Stomach smooth muscle (tissue), 2 donors: ENCODE data around the gene P2RY4.
A peak's percentile ranks its signal among the peaks of the same experiment; 100 is the strongest.
"Not testable (repeated sequence)": the region's sequence is repeated elsewhere in the genome, so short reads cannot be mapped to it uniquely, and the experiment has no call there.

Experiments
- H3K27ac ChIP-seq: one replicate; pipeline ENCODE4 v1.7.0; 2013; ENCODE audit warnings: mild to moderate bottlenecking, low read length, inconsistent platforms
- H3K27me3 ChIP-seq, 2 donors: one replicate each; pipeline ENCODE4 v1.7.0; 2013; ENCODE audit warnings: low read length in 2 of 2; ENCODE audit not compliant: insufficient read depth in 2 of 2, control insufficient read depth in 1 of 2
- H3K36me3 ChIP-seq, 2 donors: one replicate each; pipeline ENCODE4 v1.7.0; 2013; ENCODE audit warnings: low read length in 2 of 2; ENCODE audit not compliant: control insufficient read depth in 2 of 2, insufficient read depth in 2 of 2
- H3K4me1 ChIP-seq: one replicate; pipeline ENCODE4 v1.7.0; 2013; ENCODE audit warnings: low read length; ENCODE audit not compliant: control insufficient read depth, insufficient read depth
- H3K4me3 ChIP-seq, 2 donors: one replicate each; pipeline ENCODE4 v1.7.0; 2013; ENCODE audit warnings: low read length in 2 of 2
- H3K9ac ChIP-seq, 2 donors: one replicate each; pipeline ENCODE4 v1.7.0; 2013; ENCODE audit warnings: low read length in 2 of 2, mild to moderate bottlenecking in 1 of 2
- H3K9me3 ChIP-seq, 2 donors: one replicate each; pipeline ENCODE4 v1.7.0; 2013; ENCODE audit warnings: low read length in 2 of 2; ENCODE audit not compliant: control insufficient read depth in 2 of 2
- donor health status: healthy.
- donor health status: Pancreatic carcinoma.

Gene P2RY4

DNA sequence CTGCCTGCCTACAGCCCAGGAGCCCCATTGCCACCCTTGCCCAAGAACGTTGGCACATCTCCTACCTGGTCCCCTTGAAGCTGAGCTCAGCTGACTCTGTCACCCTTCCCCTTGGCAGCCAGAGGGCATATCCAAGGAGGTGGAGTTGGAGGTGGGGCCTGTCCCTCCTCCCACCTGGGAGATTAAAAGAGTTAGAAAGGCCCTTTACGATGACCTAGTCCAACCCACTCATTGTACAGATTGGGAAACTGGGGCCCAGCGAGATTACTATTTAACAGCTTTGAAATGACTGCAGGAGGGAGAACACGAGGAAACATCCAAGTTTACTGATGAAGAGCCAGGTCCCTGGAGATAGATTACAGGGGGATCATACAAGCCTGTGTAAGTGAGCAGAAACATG lies at the start of gene P2RY4:
Gene P2RY4 (minus strand): TSS at position 101 of the 400 bp plus-strand sequence. CDS start 580 bp downstream, outside the sequence.
- Histone ChIP-seq H3K9ac (no peak within 1 kb of the TSS), H3K36me3 (no peaks in the 10 kb centered on the region), H3K4me3 (no peak within 1 kb of the TSS), H3K27me3 (peaks cover 0 to 8% of the 10 kb centered on the region in 2 donors), H3K27ac (no peak within 1 kb of the TSS), H3K4me1 (no peaks in the 10 kb centered on the region), H3K9me3 (no peaks in the 10 kb centered on the region)

- H3K27me3 ChIP-seq = peaks cover 0 to 3% of the 10 kb centered on the region in 2 donors
- no peaks in the 10 kb centered on the region for H3K36me3 ChIP-seq
- no peak overlapping the region for H3K4me3 ChIP-seq
- H3K27ac ChIP-seq = no peak overlapping the region
- H3K9ac ChIP-seq = no peak overlapping the region
- H3K4me1 ChIP-seq = no peaks in the 10 kb centered on the region
- no peaks in the 10 kb centered on the region for H3K9me3 ChIP-seq
Measured at GRCh38 chrX:70301716-70302115, 41.7 kb upstream of the P2RY4 start.

GRCh38 chrX:70293621-70294020 lies 33.6 kb upstream of the P2RY4 start:
- no peak overlapping the region for H3K9ac ChIP-seq

DNA sequence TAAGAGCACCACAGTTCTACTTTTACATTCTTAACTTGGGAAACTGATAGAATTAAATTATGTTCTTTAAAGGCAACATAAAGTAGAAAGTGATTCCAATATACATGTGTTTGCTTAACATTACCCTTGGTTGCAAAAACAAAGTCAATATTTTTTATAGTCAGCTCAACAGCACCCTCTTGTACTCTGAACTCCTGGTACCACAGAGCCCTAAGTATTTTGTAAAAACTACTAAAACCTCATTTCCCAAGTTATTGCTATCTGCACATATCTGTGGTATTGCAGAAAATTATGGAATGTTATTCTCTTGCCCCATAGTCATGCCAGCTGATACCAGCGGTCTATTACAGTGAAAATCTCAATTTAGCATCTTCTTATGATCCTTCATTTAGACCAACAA lies 32.8 kb upstream of the P2RY4 start:
- H3K27me3 ChIP-seq = no peaks in the 10 kb centered on the region
- H3K9me3 ChIP-seq = no peaks in the 10 kb centered on the region
- no peaks in the 10 kb centered on the region for H3K36me3 ChIP-seq
- peaks cover 14% of the 10 kb centered on the region for H3K4me1 ChIP-seq
- no peak overlapping the region for H3K27ac ChIP-seq
- no peak overlapping the region for H3K9ac ChIP-seq
- no peak overlapping the region for H3K4me3 ChIP-seq

More at GRCh38 chrX:70293621-70294020, 33.6 kb upstream of the P2RY4 start:
- Histone ChIP-seq H3K27me3 (peaks cover 0 to 3% of the 10 kb centered on the region in 2 donors), H3K36me3 (no peaks in the 10 kb centered on the region), H3K4me3 (no peak overlapping the region), H3K4me1 (peaks cover 14% of the 10 kb centered on the region), H3K27ac (no peak overlapping the region), H3K9me3 (no peaks in the 10 kb centered on the region)

GRCh38 chrX:70289793-70290770 lies 30.1 kb upstream of the P2RY4 start, which contains the start of the genes KIF4A and PDZD11:
TSS of gene KIF4A (plus strand) at chrX:70290104. CDS start at chrX:70290459, 355 bp downstream.
TSS of gene PDZD11 (minus strand) at chrX:70289927. CDS start at chrX:70289341, 586 bp downstream.
- Histone ChIP-seq H3K27me3 (no peaks in the 10 kb centered on the region), H3K27ac (peak within 1 kb of the TSS; percentile 62), H3K4me1 (peaks cover 14% of the 10 kb centered on the region), H3K9me3 (no peaks in the 10 kb centered on the region), H3K36me3 (peaks cover 3 to 7% of the 10 kb centered on the region in 2 donors), H3K4me3 (peak within 1 kb of the TSS; percentile 76 to 82), H3K9ac (peak within 1 kb of the TSS; percentile 63 to 69)

DNA sequence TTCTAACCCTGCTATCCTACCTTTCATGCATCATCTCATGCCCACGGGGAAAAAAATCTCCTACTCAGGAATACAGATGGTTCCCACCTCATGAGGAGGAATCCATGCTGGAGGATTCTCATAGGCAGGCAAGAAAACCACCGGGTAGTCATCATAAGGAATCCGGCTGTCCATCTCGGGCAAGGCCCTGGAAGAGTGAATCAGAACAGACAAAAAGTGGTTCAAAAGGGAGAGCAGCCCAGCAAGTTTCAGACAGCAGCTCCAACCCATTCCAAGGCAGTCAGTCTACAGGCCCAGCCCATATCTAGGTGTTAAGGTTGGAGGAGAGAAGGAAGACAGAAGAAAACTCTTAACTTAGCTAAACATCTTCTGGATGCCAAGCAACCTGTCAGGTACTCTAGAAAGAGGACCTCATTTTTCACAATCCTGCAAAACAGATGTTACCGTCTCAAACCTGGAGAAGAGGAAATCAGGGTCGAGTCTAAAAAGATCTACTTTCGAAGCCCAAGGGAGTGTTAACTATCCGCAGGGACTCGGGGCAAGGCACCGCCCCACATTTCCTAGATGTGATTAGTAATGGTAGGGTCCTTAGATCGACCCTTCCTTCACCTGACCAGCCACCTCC lies 29.3 kb upstream of the P2RY4 start:
- peak overlapping the region; percentile 63 to 69 for H3K9ac ChIP-seq
- H3K27ac ChIP-seq = peak overlapping the region; percentile 62
- H3K4me3 ChIP-seq = peak overlapping the region; percentile 76 to 82
- peaks cover 3 to 7% of the 10 kb centered on the region in 2 donors for H3K36me3 ChIP-seq
- peaks cover 0 to under 1% of the 10 kb centered on the region in 2 donors for H3K27me3 ChIP-seq
- H3K4me1 ChIP-seq = peaks cover 14% of the 10 kb centered on the region
- no peaks in the 10 kb centered on the region for H3K9me3 ChIP-seq

DNA sequence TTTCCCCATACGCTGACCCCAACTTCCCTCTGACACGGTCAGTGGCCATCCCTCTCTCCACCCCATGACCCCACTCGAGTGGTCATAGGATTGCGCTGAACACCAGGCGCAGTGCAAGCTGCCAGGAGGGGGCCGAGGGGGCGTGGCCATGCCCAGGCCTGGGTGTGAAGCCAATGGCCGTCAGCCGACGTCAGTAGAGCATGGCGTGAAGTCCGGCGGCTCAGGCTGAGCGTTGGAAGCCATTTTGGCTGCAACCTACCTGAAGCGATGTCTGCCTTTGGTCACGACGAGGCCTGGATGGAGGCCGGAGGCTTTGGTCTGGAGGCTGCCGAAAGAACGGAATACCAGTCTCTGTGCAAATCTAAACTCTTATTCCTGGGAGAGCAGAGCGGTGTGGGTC lies 21.9 kb upstream of the P2RY4 start, which contains the start of gene RAB41:
Gene RAB41 (plus strand): TSS at position 222 of the 400 bp plus-strand sequence. CDS start 46 bp downstream, at position 268.
- no peak within 1 kb of the TSS for H3K27ac ChIP-seq
- no peak within 1 kb of the TSS for H3K4me3 ChIP-seq
- H3K4me1 ChIP-seq = no peaks in the 10 kb centered on the region

GRCh38 chrX:70280573-70280972 lies 20.6 kb upstream of the P2RY4 start:
- Histone ChIP-seq H3K4me1 (no peaks in the 10 kb centered on the region), H3K27me3 (peaks cover 0 to 20% of the 10 kb centered on the region in 2 donors), H3K4me3 (no peak overlapping the region)

More for the DNA sequence above, 21.9 kb upstream of the P2RY4 start, which contains the start of gene RAB41:
- H3K9ac ChIP-seq = no peak within 1 kb of the TSS
- H3K9me3 ChIP-seq = no peaks in the 10 kb centered on the region
- H3K36me3 ChIP-seq = peaks cover 4 to 7% of the 10 kb centered on the region in 2 donors
- peaks cover 0 to 16% of the 10 kb centered on the region in 2 donors for H3K27me3 ChIP-seq

DNA sequence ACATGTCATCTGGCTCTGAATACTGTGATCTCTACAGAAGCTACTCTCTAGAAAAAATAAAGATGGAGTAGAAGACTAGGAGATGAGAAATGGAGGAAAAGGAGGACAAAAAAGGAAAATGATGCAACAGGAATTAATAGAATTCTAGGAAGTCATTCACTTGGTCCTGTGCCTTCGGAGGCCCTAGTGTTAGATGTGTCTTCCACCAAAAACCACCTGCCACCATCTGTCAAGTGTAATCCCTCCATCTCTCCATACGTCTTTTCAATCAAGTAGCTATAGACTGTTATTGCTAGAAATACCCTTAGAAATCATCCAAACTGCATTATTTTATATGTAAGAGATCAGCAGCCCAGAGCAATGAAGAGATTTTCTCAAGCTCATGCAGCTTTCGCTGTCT lies 19.1 kb upstream of the P2RY4 start:
- Histone ChIP-seq H3K9me3 (no peaks in the 10 kb centered on the region), H3K36me3 (peaks cover 0 to 2% of the 10 kb centered on the region in 2 donors), H3K27me3 (peaks cover 0 to 18% of the 10 kb centered on the region in 2 donors), H3K9ac (no peak overlapping the region), H3K27ac (no peak overlapping the region), H3K4me3 (no peak overlapping the region), H3K4me1 (no peaks in the 10 kb centered on the region)

More at GRCh38 chrX:70280573-70280972, 20.6 kb upstream of the P2RY4 start:
- H3K9ac ChIP-seq = no peak overlapping the region
- no peak overlapping the region for H3K27ac ChIP-seq
- peaks cover 0 to 2% of the 10 kb centered on the region in 2 donors for H3K36me3 ChIP-seq
- no peaks in the 10 kb centered on the region for H3K9me3 ChIP-seq

- not testable (repeated sequence) for H3K9me3 ChIP-seq, H3K4me3 ChIP-seq, H3K36me3 ChIP-seq, H3K4me1 ChIP-seq, H3K9ac ChIP-seq, H3K27ac ChIP-seq
- peaks cover 0 to 11% of the 10 kb centered on the region in 2 donors for H3K27me3 ChIP-seq
Measured at GRCh38 chrX:70274029-70274428, 14.0 kb upstream of the P2RY4 start.
